ENCODE data around the gene LRRC8B. TPM values are rescaled to one million over a fixed set of nuclear protein-coding genes. Genes with fewer than 3 reads are reported as not detected.
A peak's percentile ranks its signal among the peaks of the same experiment; 100 is the strongest.

Gene LRRC8B
- polyA plus RNA-seq, 2 donors = 1.9 to 3.0 TPM

GRCh38 chr1:89557445-89557825, 32.8 kb downstream of the LRRC8B start:
- peaks cover 0 to 2% of the 10 kb centered on the region in 2 donors for H3K36me3 ChIP-seq (ENCODE audit: control insufficient read depth in 2 of 2, insufficient read depth in 2 of 2, low read length in 1 of 2)
- WGBS, 2 donors = 94 to 98% methylated on average over 3 of the region's 3 CpGs
- no peak overlapping the region for H3K4me3 ChIP-seq (ENCODE audit: low read depth in 1 of 2, low read length in 2 of 2)
- H3K9me3 ChIP-seq (ENCODE audit: control insufficient read depth in 2 of 2, insufficient read depth in 1 of 2, low read depth in 1 of 2, low read length in 1 of 2) = no peaks in the 10 kb centered on the region
- H3K27me3 ChIP-seq (ENCODE audit: control insufficient read depth in 1 of 2, insufficient read depth in 2 of 2, low read length in 2 of 2) = no peaks in the 10 kb centered on the region
- no peak overlapping the region for H3K27ac ChIP-seq (ENCODE audit: low read depth in 2 of 2, low read length in 1 of 2)
- H3K4me1 ChIP-seq (ENCODE audit: control insufficient read depth in 2 of 2, insufficient read depth in 2 of 2, low read length in 1 of 2) = no peaks in the 10 kb centered on the region

- no peaks in the 10 kb centered on the region for H3K27me3 ChIP-seq (ENCODE audit: control insufficient read depth in 1 of 2, insufficient read depth in 2 of 2, low read length in 2 of 2)
- H3K4me3 ChIP-seq (ENCODE audit: low read depth in 1 of 2, low read length in 2 of 2) = no peak overlapping the region
- peaks cover 0 to 2% of the 10 kb centered on the region in 2 donors for H3K36me3 ChIP-seq (ENCODE audit: control insufficient read depth in 2 of 2, insufficient read depth in 2 of 2, low read length in 1 of 2)
- no peaks in the 10 kb centered on the region for H3K4me1 ChIP-seq (ENCODE audit: control insufficient read depth in 2 of 2, insufficient read depth in 2 of 2, low read length in 1 of 2)
- H3K27ac ChIP-seq (ENCODE audit: low read depth in 2 of 2, low read length in 1 of 2) = no peak overlapping the region
- 92 to 99% methylated on average over 1 of the region's 1 CpG for WGBS, 2 donors
- no peaks in the 10 kb centered on the region for H3K9me3 ChIP-seq (ENCODE audit: control insufficient read depth in 2 of 2, insufficient read depth in 1 of 2, low read depth in 1 of 2, low read length in 1 of 2)
Measured at GRCh38 chr1:89557956-89558355, 33.3 kb downstream of the LRRC8B start.

GRCh38 chr1:89563957-89564604, 39.5 kb downstream of the LRRC8B start:
- Histone ChIP-seq H3K27me3 (ENCODE audit: control insufficient read depth in 1 of 2, insufficient read depth in 2 of 2, low read length in 2 of 2) (no peaks in the 10 kb centered on the region), H3K4me1 (ENCODE audit: control insufficient read depth in 2 of 2, insufficient read depth in 2 of 2, low read length in 1 of 2) (no peaks in the 10 kb centered on the region), H3K9me3 (ENCODE audit: control insufficient read depth in 2 of 2, insufficient read depth in 1 of 2, low read depth in 1 of 2, low read length in 1 of 2) (no peaks in the 10 kb centered on the region), H3K4me3 (ENCODE audit: low read depth in 1 of 2, low read length in 2 of 2) (no peak overlapping the region), H3K36me3 (ENCODE audit: control insufficient read depth in 2 of 2, insufficient read depth in 2 of 2, low read length in 1 of 2) (no peaks in the 10 kb centered on the region), H3K27ac (ENCODE audit: low read depth in 2 of 2, low read length in 1 of 2) (no peak overlapping the region)
- WGBS, 2 donors = 41 to 46% methylated on average over 3 of the region's 3 CpGs

GRCh38 chr1:89565521-89565920, 40.9 kb downstream of the LRRC8B start:
- Histone ChIP-seq H3K27me3 (ENCODE audit: control insufficient read depth in 1 of 2, insufficient read depth in 2 of 2, low read length in 2 of 2) (no peaks in the 10 kb centered on the region), H3K36me3 (ENCODE audit: control insufficient read depth in 2 of 2, insufficient read depth in 2 of 2, low read length in 1 of 2) (no peaks in the 10 kb centered on the region), H3K4me1 (ENCODE audit: control insufficient read depth in 2 of 2, insufficient read depth in 2 of 2, low read length in 1 of 2) (no peaks in the 10 kb centered on the region), H3K9me3 (ENCODE audit: control insufficient read depth in 2 of 2, insufficient read depth in 1 of 2, low read depth in 1 of 2, low read length in 1 of 2) (no peaks in the 10 kb centered on the region), H3K27ac (ENCODE audit: low read depth in 2 of 2, low read length in 1 of 2) (no peak overlapping the region), H3K4me3 (ENCODE audit: low read depth in 1 of 2, low read length in 2 of 2) (no peak overlapping the region)
- 96 to 97% methylated on average over 6 of the region's 6 CpGs for WGBS, 2 donors

GRCh38 chr1:89566761-89567174, 42.1 kb downstream of the LRRC8B start:
- H3K36me3 ChIP-seq (ENCODE audit: control insufficient read depth in 2 of 2, insufficient read depth in 2 of 2, low read length in 1 of 2) = no peaks in the 10 kb centered on the region
- no peaks in the 10 kb centered on the region for H3K9me3 ChIP-seq (ENCODE audit: control insufficient read depth in 2 of 2, insufficient read depth in 1 of 2, low read depth in 1 of 2, low read length in 1 of 2)
- H3K4me1 ChIP-seq (ENCODE audit: control insufficient read depth in 2 of 2, insufficient read depth in 2 of 2, low read length in 1 of 2) = no peaks in the 10 kb centered on the region
- H3K4me3 ChIP-seq (ENCODE audit: low read depth in 1 of 2, low read length in 2 of 2) = no peak overlapping the region
- H3K27me3 ChIP-seq (ENCODE audit: control insufficient read depth in 1 of 2, insufficient read depth in 2 of 2, low read length in 2 of 2) = no peaks in the 10 kb centered on the region
- peak overlapping the region in 1 of 2 donors; percentile 66 for H3K27ac ChIP-seq (ENCODE audit: low read depth in 2 of 2, low read length in 1 of 2)
- 25 to 27% methylated on average over 6 of the region's 6 CpGs for WGBS, 2 donors

GRCh38 chr1:89567797-89568196, 43.2 kb downstream of the LRRC8B start:
- Histone ChIP-seq H3K27ac (ENCODE audit: low read depth in 2 of 2, low read length in 1 of 2) (no peak overlapping the region), H3K4me1 (ENCODE audit: control insufficient read depth in 2 of 2, insufficient read depth in 2 of 2, low read length in 1 of 2) (no peaks in the 10 kb centered on the region), H3K9me3 (ENCODE audit: control insufficient read depth in 2 of 2, insufficient read depth in 1 of 2, low read depth in 1 of 2, low read length in 1 of 2) (no peaks in the 10 kb centered on the region), H3K36me3 (ENCODE audit: control insufficient read depth in 2 of 2, insufficient read depth in 2 of 2, low read length in 1 of 2) (no peaks in the 10 kb centered on the region), H3K4me3 (ENCODE audit: low read depth in 1 of 2, low read length in 2 of 2) (no peak overlapping the region), H3K27me3 (ENCODE audit: control insufficient read depth in 1 of 2, insufficient read depth in 2 of 2, low read length in 2 of 2) (no peaks in the 10 kb centered on the region)
- WGBS, 2 donors = 65 to 67% methylated on average over 3 of the region's 3 CpGs

GRCh38 chr1:89573410-89573809, 48.8 kb downstream of the LRRC8B start:
- Histone ChIP-seq H3K27ac (ENCODE audit: low read depth in 2 of 2, low read length in 1 of 2) (no peak overlapping the region), H3K4me3 (ENCODE audit: low read depth in 1 of 2, low read length in 2 of 2) (no peak overlapping the region), H3K9me3 (ENCODE audit: control insufficient read depth in 2 of 2, insufficient read depth in 1 of 2, low read depth in 1 of 2, low read length in 1 of 2) (no peaks in the 10 kb centered on the region), H3K36me3 (ENCODE audit: control insufficient read depth in 2 of 2, insufficient read depth in 2 of 2, low read length in 1 of 2) (peaks cover 0 to 2% of the 10 kb centered on the region in 2 donors), H3K27me3 (ENCODE audit: control insufficient read depth in 1 of 2, insufficient read depth in 2 of 2, low read length in 2 of 2) (no peaks in the 10 kb centered on the region), H3K4me1 (ENCODE audit: control insufficient read depth in 2 of 2, insufficient read depth in 2 of 2, low read length in 1 of 2) (no peaks in the 10 kb centered on the region)

- no peaks in the 10 kb centered on the region for H3K27me3 ChIP-seq (ENCODE audit: control insufficient read depth in 1 of 2, insufficient read depth in 2 of 2, low read length in 2 of 2)
- H3K4me3 ChIP-seq (ENCODE audit: low read depth in 1 of 2, low read length in 2 of 2) = no peak overlapping the region
- peaks cover 0 to 2% of the 10 kb centered on the region in 2 donors for H3K36me3 ChIP-seq (ENCODE audit: control insufficient read depth in 2 of 2, insufficient read depth in 2 of 2, low read length in 1 of 2)
- H3K27ac ChIP-seq (ENCODE audit: low read depth in 2 of 2, low read length in 1 of 2) = no peak overlapping the region
- no peaks in the 10 kb centered on the region for H3K9me3 ChIP-seq (ENCODE audit: control insufficient read depth in 2 of 2, insufficient read depth in 1 of 2, low read depth in 1 of 2, low read length in 1 of 2)
- WGBS, 2 donors = 77 to 85% methylated on average over 4 of the region's 4 CpGs
- no peaks in the 10 kb centered on the region for H3K4me1 ChIP-seq (ENCODE audit: control insufficient read depth in 2 of 2, insufficient read depth in 2 of 2, low read length in 1 of 2)
Measured at GRCh38 chr1:89574621-89575020, 50.0 kb downstream of the LRRC8B start.

GRCh38 chr1:89575207-89575606, 50.6 kb downstream of the LRRC8B start:
- WGBS, 2 donors = 90 to 92% methylated on average over 1 of the region's 1 CpG
- Histone ChIP-seq H3K27ac (ENCODE audit: low read depth in 2 of 2, low read length in 1 of 2) (no peak overlapping the region), H3K4me3 (ENCODE audit: low read depth in 1 of 2, low read length in 2 of 2) (no peak overlapping the region), H3K9me3 (ENCODE audit: control insufficient read depth in 2 of 2, insufficient read depth in 1 of 2, low read depth in 1 of 2, low read length in 1 of 2) (no peaks in the 10 kb centered on the region), H3K36me3 (ENCODE audit: control insufficient read depth in 2 of 2, insufficient read depth in 2 of 2, low read length in 1 of 2) (peaks cover 0 to 2% of the 10 kb centered on the region in 2 donors), H3K27me3 (ENCODE audit: control insufficient read depth in 1 of 2, insufficient read depth in 2 of 2, low read length in 2 of 2) (no peaks in the 10 kb centered on the region), H3K4me1 (ENCODE audit: control insufficient read depth in 2 of 2, insufficient read depth in 2 of 2, low read length in 1 of 2) (no peaks in the 10 kb centered on the region)

GRCh38 chr1:89576013-89576412, 51.4 kb downstream of the LRRC8B start:
- Histone ChIP-seq H3K4me1 (ENCODE audit: control insufficient read depth in 2 of 2, insufficient read depth in 2 of 2, low read length in 1 of 2) (no peaks in the 10 kb centered on the region), H3K36me3 (ENCODE audit: control insufficient read depth in 2 of 2, insufficient read depth in 2 of 2, low read length in 1 of 2) (peaks cover 0 to 2% of the 10 kb centered on the region in 2 donors), H3K4me3 (ENCODE audit: low read depth in 1 of 2, low read length in 2 of 2) (no peak overlapping the region), H3K27ac (ENCODE audit: low read depth in 2 of 2, low read length in 1 of 2) (no peak overlapping the region), H3K27me3 (ENCODE audit: control insufficient read depth in 1 of 2, insufficient read depth in 2 of 2, low read length in 2 of 2) (no peaks in the 10 kb centered on the region), H3K9me3 (ENCODE audit: control insufficient read depth in 2 of 2, insufficient read depth in 1 of 2, low read depth in 1 of 2, low read length in 1 of 2) (no peaks in the 10 kb centered on the region)
- 74 to 82% methylated on average over 3 of the region's 3 CpGs for WGBS, 2 donors
